ENCODE data around the gene HORMAD2.

The HORMAD2 gene

GRCh38 chr22:30114361-30114760 is 34.1 kb downstream of the HORMAD2 start:
- Histone ChIP-seq H3K4me1 (ENCODE audit: control insufficient read depth, insufficient read depth, low read length) (no peaks in the 10 kb centered on the region; the same call in 1 of the 2 replicates), H3K27ac (ENCODE audit: extremely low read depth, low read depth, low read length) (no peak overlapping the region), H3K9me3 (ENCODE audit: control insufficient read depth, insufficient read depth, low read depth, low read length) (no peaks in the 10 kb centered on the region), H3K36me3 (ENCODE audit: control insufficient read depth in 2 of 2, insufficient read depth in 1 of 2, low read length in 2 of 2) (no peaks in the 10 kb centered on the region), H3K4me3 (ENCODE audit: low read depth, low read length) (no peak overlapping the region)
- CTCF ChIA-PET = interaction anchor here (0.6 to 1.5 kb wide), 5 partner anchors 12 to 173 kb away, joined by 3 to 4 read pairs (median 3); no protein-coding TSS in a partner anchor
- TF ChIP-seq ZNF664 (tag by site-specific recombination; IDR thresholded peaks at IDR 0.05) (no peak), SP7 (tag by site-specific recombination; IDR thresholded peaks at IDR 0.05) (no peak), ZNF157 (tag by site-specific recombination; IDR thresholded peaks at IDR 0.05) (no peak), ZNF529 (tag by site-specific recombination; IDR thresholded peaks at IDR 0.05; ENCODE audit: insufficient replicate concordance) (no peak)
- POLR2A ChIA-PET = no interaction called here

- Histone ChIP-seq H3K27ac (ENCODE audit: extremely low read depth, low read depth, low read length) (no peak overlapping the region), H3K36me3 (ENCODE audit: control insufficient read depth in 2 of 2, insufficient read depth in 1 of 2, low read length in 2 of 2) (no peaks in the 10 kb centered on the region)
- POLR2A ChIA-PET = no interaction called here
Observed at GRCh38 chr22:30115705-30116104, 35.4 kb downstream of the HORMAD2 start.

More at GRCh38 chr22:30115705-30116104, 35.4 kb downstream of the HORMAD2 start:
- H3K9me3 ChIP-seq (ENCODE audit: control insufficient read depth, insufficient read depth, low read depth, low read length) = no peaks in the 10 kb centered on the region
- CTCF ChIA-PET = interaction anchor here (1.5 to 7.1 kb wide), 2 partner anchors 9 to 146 kb away, joined by 5 to 77 read pairs; no protein-coding TSS in a partner anchor
- H3K4me3 ChIP-seq (ENCODE audit: low read depth, low read length) = no peak overlapping the region
- no peaks in the 10 kb centered on the region; the same call in 1 of the 2 replicates for H3K4me1 ChIP-seq (ENCODE audit: control insufficient read depth, insufficient read depth, low read length)
- TF ChIP-seq ZNF211 (tag by site-specific recombination; IDR thresholded peaks at IDR 0.05; ENCODE audit: low read depth) (no peak), ZFP37 (tag by site-specific recombination; IDR thresholded peaks at IDR 0.05) (no peak), PBX3 (CRISPR knock-in tag; IDR thresholded peaks at IDR 0.05) (no peak), ZNF148 (tag by site-specific recombination; IDR thresholded peaks at IDR 0.05; ENCODE audit: borderline replicate concordance) (no peak), ZBTB48 (tag by site-specific recombination; IDR thresholded peaks at IDR 0.05) (no peak), PRDM6 (tag by site-specific recombination; IDR thresholded peaks at IDR 0.05) (no peak), EGR2 (tag by site-specific recombination; IDR thresholded peaks at IDR 0.05; ENCODE audit: low read depth) (no peak), HOXA7 (CRISPR knock-in tag; IDR thresholded peaks at IDR 0.05; ENCODE audit: borderline replicate concordance) (no peak), PRDM4 (tag by site-specific recombination; IDR thresholded peaks at IDR 0.05) (no peak), ZNF132 (tag by site-specific recombination; IDR thresholded peaks at IDR 0.05; ENCODE audit: borderline replicate concordance) (no peak), ZNF121 (tag by site-specific recombination; IDR thresholded peaks at IDR 0.05) (no peak), ZNF324 (tag by site-specific recombination; IDR thresholded peaks at IDR 0.05) (no peak), ZNF521 (tag by site-specific recombination; IDR thresholded peaks at IDR 0.05) (no peak), ZNF629 (tag by site-specific recombination; IDR thresholded peaks at IDR 0.05) (no peak)
